HG03469 (cell line): Measurements from ENCODE around the gene KBTBD12.

Experiments
- ATAC-seq: cut with Tn5 transposase; IDR thresholded peaks from one replicate; pipeline ENCODE4 v1.9.1; 2021; ENCODE audit warnings: mild to moderate bottlenecking, moderate library complexity, moderate number of reproducible peaks; ENCODE audit not compliant: unreplicated experiment

KBTBD12 gene

GRCh38 chr3:128009952-128010846 lies 95.2 kb downstream of the KBTBD12 start:
- ATAC-seq, result no peak

GRCh38 chr3:128011140-128011539 lies 96.1 kb downstream of the KBTBD12 start:
- ATAC-seq, result no peak

GRCh38 chr3:128012050-128012449 lies 97.0 kb downstream of the KBTBD12 start:
- no peak for ATAC-seq

- ATAC-seq, result no peak
Observed at GRCh38 chr3:128014548-128014947, 99.5 kb downstream of the KBTBD12 start.

GRCh38 chr3:128016502-128016901 lies 101.5 kb downstream of the KBTBD12 start:
- no peak for ATAC-seq

- no peak for ATAC-seq
Observed at GRCh38 chr3:128021768-128022372, 106.8 kb downstream of the KBTBD12 start.

- no peak for ATAC-seq
Observed at GRCh38 chr3:128033102-128033501, 118.1 kb downstream of the KBTBD12 start.

GRCh38 chr3:128036119-128036518 lies 121.1 kb downstream of the KBTBD12 start:
- no peak for ATAC-seq
